22Rv1 (cell line): ENCODE results near the gene TTC13.

ENCODE experiments used
- ZFX ChIP-seq: fragments of 450-650 bp; IDR thresholded peaks from 2 replicates; pipeline ENCODE4 v1.6.1; 2017; ENCODE audit warnings: antibody characterized with exemption, borderline replicate concordance
- TF ChIP-seq, protein P1 (sequence below): fragments of 450-650 bp; IDR thresholded peaks from 2 replicates; pipeline ENCODE4 v1.5.1; 2017; ENCODE audit warnings: mild to moderate bottlenecking

DNA sequence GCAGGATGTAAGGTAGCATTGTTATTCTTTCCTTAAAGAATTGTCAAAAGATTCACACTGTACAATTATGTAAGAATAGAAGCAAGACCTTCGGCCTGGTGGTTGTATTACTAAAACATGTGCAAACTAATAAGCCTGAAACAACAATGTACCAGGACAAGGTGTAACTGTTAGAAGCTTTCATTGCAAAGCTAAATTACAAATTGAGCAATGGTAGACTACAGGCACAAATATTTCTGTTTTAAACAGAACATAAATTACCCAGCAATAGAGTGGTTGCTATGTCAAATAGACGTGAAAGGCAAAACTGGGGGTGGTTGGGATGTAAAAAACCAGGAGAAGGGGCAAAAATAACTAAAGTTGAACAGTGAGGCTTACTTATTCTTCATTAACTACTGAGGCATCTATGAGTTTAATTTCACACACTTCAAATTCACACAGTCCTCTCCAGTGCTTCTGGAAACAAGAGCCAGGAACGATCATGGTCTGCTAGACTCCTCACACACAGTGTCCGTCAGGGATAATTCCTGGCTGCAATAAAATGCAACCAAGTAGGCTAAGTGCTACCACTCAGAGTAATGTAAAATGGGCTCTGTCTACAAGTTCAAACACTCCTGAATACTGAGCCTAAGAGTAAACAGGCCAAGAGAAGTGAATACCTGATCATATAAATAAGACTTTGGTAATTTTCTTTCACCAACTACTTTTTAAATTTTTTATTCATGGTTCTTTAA lies 71.0 kb downstream of the TTC13 start:
- TF ChIP-seq, protein P1, sequence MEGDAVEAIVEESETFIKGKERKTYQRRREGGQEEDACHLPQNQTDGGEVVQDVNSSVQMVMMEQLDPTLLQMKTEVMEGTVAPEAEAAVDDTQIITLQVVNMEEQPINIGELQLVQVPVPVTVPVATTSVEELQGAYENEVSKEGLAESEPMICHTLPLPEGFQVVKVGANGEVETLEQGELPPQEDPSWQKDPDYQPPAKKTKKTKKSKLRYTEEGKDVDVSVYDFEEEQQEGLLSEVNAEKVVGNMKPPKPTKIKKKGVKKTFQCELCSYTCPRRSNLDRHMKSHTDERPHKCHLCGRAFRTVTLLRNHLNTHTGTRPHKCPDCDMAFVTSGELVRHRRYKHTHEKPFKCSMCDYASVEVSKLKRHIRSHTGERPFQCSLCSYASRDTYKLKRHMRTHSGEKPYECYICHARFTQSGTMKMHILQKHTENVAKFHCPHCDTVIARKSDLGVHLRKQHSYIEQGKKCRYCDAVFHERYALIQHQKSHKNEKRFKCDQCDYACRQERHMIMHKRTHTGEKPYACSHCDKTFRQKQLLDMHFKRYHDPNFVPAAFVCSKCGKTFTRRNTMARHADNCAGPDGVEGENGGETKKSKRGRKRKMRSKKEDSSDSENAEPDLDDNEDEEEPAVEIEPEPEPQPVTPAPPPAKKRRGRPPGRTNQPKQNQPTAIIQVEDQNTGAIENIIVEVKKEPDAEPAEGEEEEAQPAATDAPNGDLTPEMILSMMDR: no peak
- TF ChIP-seq ZFX: no peak
